ENCODE data around the gene ANOS1. TPM values are rescaled to one million over a fixed set of nuclear protein-coding genes. Genes with fewer than 3 reads are reported as not detected.

Gene ANOS1
- polyA plus RNA-seq, 1 donor from 2014 or later, result 0.72 TPM

GRCh38 chrX:8714164-8714563 is 17.8 kb downstream of the ANOS1 start:
- H4K20me1 ChIP-seq (ENCODE audit: insufficient read depth), result no peaks in the 10 kb centered on the region
- H2AFZ ChIP-seq (ENCODE audit: low read depth, low read length), result no peak overlapping the region
- H3K9me3 ChIP-seq (ENCODE audit: low read length), result no peaks in the 10 kb centered on the region
- no peaks in the 10 kb centered on the region for H3K9me2 ChIP-seq (ENCODE audit: insufficient read depth, low read length)
- H3K27me3 ChIP-seq (ENCODE audit: insufficient read depth, low read depth, low read length), result no peaks in the 10 kb centered on the region
- no peaks in the 10 kb centered on the region for H3K79me2 ChIP-seq (replicated peaks; ENCODE audit: insufficient read depth, low read length)
- TF ChIP-seq CTCF (IDR thresholded peaks at IDR 0.05; ENCODE audit: poor library complexity, severe bottlenecking) (no peak), SMC3 (conservative IDR thresholded peaks at IDR 0.05; ENCODE audit: poor library complexity) (no peak), MXI1 (conservative IDR thresholded peaks at IDR 0.05; ENCODE audit: poor library complexity, severe bottlenecking) (no peak), TAF1 (IDR thresholded peaks at IDR 0.05; ENCODE audit: low read depth) (no peak), EZH2 (IDR thresholded peaks at IDR 0.05; ENCODE audit: borderline replicate concordance, insufficient read depth, low read length, poor library complexity, severe bottlenecking) (no peak), REST (IDR thresholded peaks at IDR 0.05; ENCODE audit: borderline replicate concordance) (no peak), POLR2AphosphoS5 (IDR thresholded peaks at IDR 0.05) (peak; percentile 60), EP300 (conservative IDR thresholded peaks at IDR 0.05; ENCODE audit: poor library complexity, severe bottlenecking) (no peak)
- H3K27ac ChIP-seq (ENCODE audit: low read length), result no peak overlapping the region
- H3K4me3 ChIP-seq (ENCODE audit: low read length), result no peak overlapping the region
- H3K9ac ChIP-seq (ENCODE audit: low read length), result no peak overlapping the region
- H3K36me3 ChIP-seq (ENCODE audit: insufficient read depth, low read length), result no peaks in the 10 kb centered on the region
- no peak overlapping the region for H3K4me2 ChIP-seq (ENCODE audit: low read length)
- no peaks in the 10 kb centered on the region for H3F3A ChIP-seq (ENCODE audit: insufficient read depth, low read length, poor library complexity, severe bottlenecking)

GRCh38 chrX:8711401-8711800 is 20.5 kb downstream of the ANOS1 start:
- H3K9me2 ChIP-seq (ENCODE audit: insufficient read depth, low read length), result no peaks in the 10 kb centered on the region
- no peak overlapping the region for H2AFZ ChIP-seq (ENCODE audit: low read depth, low read length)
- H3K79me2 ChIP-seq (replicated peaks; ENCODE audit: insufficient read depth, low read length), result no peaks in the 10 kb centered on the region
- H3K27ac ChIP-seq (ENCODE audit: low read length), result no peak overlapping the region
- no peak overlapping the region for H3K4me2 ChIP-seq (ENCODE audit: low read length)
- no peaks in the 10 kb centered on the region for H3K9me3 ChIP-seq (ENCODE audit: low read length)
- H3K9ac ChIP-seq (ENCODE audit: low read length), result no peak overlapping the region
- no peaks in the 10 kb centered on the region for H3F3A ChIP-seq (ENCODE audit: insufficient read depth, low read length, poor library complexity, severe bottlenecking)
- H3K36me3 ChIP-seq (ENCODE audit: insufficient read depth, low read length), result no peaks in the 10 kb centered on the region
- TF ChIP-seq CTCF (IDR thresholded peaks at IDR 0.05; ENCODE audit: poor library complexity, severe bottlenecking), result no peak
- TF ChIP-seq TAF1 (IDR thresholded peaks at IDR 0.05; ENCODE audit: low read depth), result no peak
- no peak for TF ChIP-seq POLR2AphosphoS5 (IDR thresholded peaks at IDR 0.05)
- no peak for TF ChIP-seq REST (IDR thresholded peaks at IDR 0.05; ENCODE audit: borderline replicate concordance)
- no peak for TF ChIP-seq MXI1 (conservative IDR thresholded peaks at IDR 0.05; ENCODE audit: poor library complexity, severe bottlenecking)
- no peak for TF ChIP-seq RAD21 (conservative IDR thresholded peaks at IDR 0.05)
- TF ChIP-seq EP300 (conservative IDR thresholded peaks at IDR 0.05; ENCODE audit: poor library complexity, severe bottlenecking), result no peak
- TF ChIP-seq EZH2 (IDR thresholded peaks at IDR 0.05; ENCODE audit: borderline replicate concordance, insufficient read depth, low read length, poor library complexity, severe bottlenecking), result no peak
- no peak for TF ChIP-seq SMC3 (conservative IDR thresholded peaks at IDR 0.05; ENCODE audit: poor library complexity)
- no peak overlapping the region for H3K4me3 ChIP-seq (ENCODE audit: low read length)
- no peaks in the 10 kb centered on the region for H4K20me1 ChIP-seq (ENCODE audit: insufficient read depth)
- no peaks in the 10 kb centered on the region for H3K27me3 ChIP-seq (ENCODE audit: insufficient read depth, low read depth, low read length)
